HepG2 (cell line): ENCODE results near the gene CAPN8. TPM values are rescaled to one million over a fixed set of nuclear protein-coding genes. Genes with fewer than 3 reads are reported as not detected.

Experiments used
- ATAC-seq: fragments of 200-7000 bp; cut with Tn5 transposase; 3 replicates; pipeline ENCODE4 v1.9.1; 2020; ENCODE audit warnings: mild to moderate bottlenecking, moderate library complexity
- BruUV-seq: library from RNA; stranded (reverse); fragments of 400-500 nt; replicated peaks from 2 replicates; lab custom pipeline; 2021; lab: Mats Ljungman, UMichigan
- CTCF ChIA-PET: fragments of 300-600 bp; formaldehyde crosslinking; extraction: SDS; loops from one replicate; lab custom pipeline; 2021; ENCODE audit warnings: low total read pairs, inconsistent platforms, low intra/inter-chr PET ratio; lab: Yijun Ruan, JAX
- POLR2A ChIA-PET: fragments of 350-600 bp; sonication (Branson Sonifier 250); formaldehyde crosslinking; loops from one replicate; lab custom pipeline; 2020; ENCODE audit warnings: antibody characterized with exemption, inconsistent platforms; lab: Yijun Ruan, JAX
- DNase-seq: peaks from one replicate; pipeline ENCODE4 v3.0.0-alpha.2; 2015; ENCODE audit warnings: low spot score
- FAIRE-seq: peaks from 3 replicates; lab custom pipeline; 2011; peaks lifted over from hg19 to GRCh38; lab: Jason Lieb, UNC
- H2AFZ ChIP-seq: one replicate; pipeline ENCODE4 v1.6.1; 2011; ENCODE audit warnings: low read length, inconsistent platforms
- H3K27ac ChIP-seq: fragments of 300-600 bp; 3 replicates; pipeline ENCODE4 v1.8.0; 2011; ENCODE audit warnings: mixed run types, mild to moderate bottlenecking, mixed read lengths, low read length, inconsistent platforms; ENCODE audit not compliant: insufficient read depth; ENCODE audit errors: extremely low read length
- H3K27me3 ChIP-seq, 2 experiments: fragments of 200-600 bp in 1 of 2; 2 replicates in 1 of 2; 3 replicates in 1 of 2; pipeline versions ENCODE4 v1.6.0 to v1.8.0; 2011; ENCODE audit warnings: low read length in 2 of 2, mild to moderate bottlenecking in 2 of 2, moderate library complexity in 2 of 2, inconsistent platforms in 1 of 2; ENCODE audit not compliant: insufficient read depth in 2 of 2, control insufficient read depth in 1 of 2
- H3K36me3 ChIP-seq, 2 experiments: fragments of 200-600 bp in 1 of 2; replicated peaks in 1 of 2; 2 replicates in 1 of 2; 3 replicates in 1 of 2; pipeline versions ENCODE4 v1.5.1 to v1.8.0; 2011; ENCODE audit warnings: low read length in 2 of 2, inconsistent platforms in 1 of 2; ENCODE audit not compliant: insufficient read depth in 2 of 2, control insufficient read depth in 1 of 2
- H3K4me1 ChIP-seq: 2 replicates; pipeline ENCODE4 v1.5.1; 2012; ENCODE audit warnings: low read length, inconsistent platforms; ENCODE audit not compliant: insufficient read depth
- H3K4me2 ChIP-seq: 2 replicates; pipeline ENCODE4 v1.6.0; 2011; ENCODE audit warnings: low read depth, low read length, inconsistent platforms
- H3K4me3 ChIP-seq, 3 experiments: fragments of 200-600 bp in 1 of 3; sonication (generic), shearing (Covaris generic) in 1 of 3; replicated peaks in 1 of 3; 2 replicates each; pipeline ENCODE4 v1.5.1; 2011 to 2016; ENCODE audit warnings: low read length in 3 of 3, inconsistent platforms in 2 of 3, low read depth in 2 of 3, mild to moderate bottlenecking in 2 of 3, control low read depth in 1 of 3, mixed read lengths in 1 of 3; ENCODE audit not compliant: insufficient read depth in 1 of 3
- H3K79me2 ChIP-seq: one replicate; pipeline ENCODE4 v1.6.1; 2011; ENCODE audit warnings: low read length, inconsistent platforms; ENCODE audit not compliant: insufficient read depth
- H3K9ac ChIP-seq: 2 replicates; pipeline ENCODE4 v1.6.0; 2011; ENCODE audit warnings: mild to moderate bottlenecking, low read depth, low read length, inconsistent platforms; ENCODE audit not compliant: insufficient read depth
- H3K9me3 ChIP-seq: 2 replicates; pipeline ENCODE4 v1.5.1; 2012; ENCODE audit warnings: mild to moderate bottlenecking, low read length
- H4K20me1 ChIP-seq: 2 replicates; pipeline ENCODE4 v1.6.0; 2011; ENCODE audit warnings: inconsistent platforms, mild to moderate bottlenecking, low read length, moderate library complexity; ENCODE audit not compliant: insufficient read depth
- ATM ChIP-seq: fragments of 450-650 bp; IDR thresholded peaks from 2 replicates; pipeline ENCODE4 v1.7.1; 2017; ENCODE audit warnings: mild to moderate bottlenecking, borderline replicate concordance
- CBFB ChIP-seq: sonication (generic); formaldehyde crosslinking; IDR thresholded peaks from 2 replicates; pipeline ENCODE4 v1.4.0; 2020; ENCODE audit warnings: missing genetic modification reagents
- CEBPB ChIP-seq: IDR thresholded peaks from 2 replicates; pipeline ENCODE4 v1.6.1; 2011; ENCODE audit warnings: low read depth, low read length, improper control_type of control experiment, borderline replicate concordance
- FLYWCH1 ChIP-seq: sonication (generic); formaldehyde crosslinking; IDR thresholded peaks from 2 replicates; pipeline ENCODE4 v1.8.1; 2023; ENCODE audit warnings: mild to moderate bottlenecking, missing genetic modification reagents
- FOXP1 ChIP-seq, 2 experiments: fragments of 450-650 bp in 1 of 2; IDR thresholded peaks; 2 replicates each; pipeline ENCODE4 v1.6.1; 2017 to 2018; ENCODE audit warnings: antibody characterized with exemption in 1 of 2
- JUN ChIP-seq: sonication (generic); formaldehyde crosslinking; IDR thresholded peaks from 2 replicates; pipeline ENCODE4 v1.4.0; 2020; ENCODE audit warnings: mild to moderate bottlenecking, missing genetic modification reagents
- PRMT3 ChIP-seq: sonication (generic); formaldehyde crosslinking; IDR thresholded peaks from 2 replicates; pipeline ENCODE4 v1.8.1; 2022; ENCODE audit warnings: low read depth, mild to moderate bottlenecking, moderate library complexity, missing genetic modification reagents, borderline replicate concordance
- SATB2 ChIP-seq: sonication (generic); formaldehyde crosslinking; IDR thresholded peaks from 2 replicates; pipeline ENCODE4 v1.5.0; 2020; ENCODE audit warnings: missing genetic modification reagents
- TCF12 ChIP-seq, 2 experiments: fragments of 450-650 bp in 1 of 2; sonication (generic) in 1 of 2; formaldehyde crosslinking in 1 of 2; IDR thresholded peaks; 2 replicates each; pipeline versions ENCODE4 v1.6.1 to v1.8.0; 2017 to 2022; ENCODE audit warnings: antibody characterized with exemption in 1 of 2, mild to moderate bottlenecking in 1 of 2, missing genetic modification reagents in 1 of 2, moderate library complexity in 1 of 2
- ZNF747 ChIP-seq: sonication (generic); formaldehyde crosslinking; IDR thresholded peaks from 2 replicates; pipeline ENCODE4 v1.8.1; 2023; ENCODE audit warnings: missing genetic modification reagents, mild to moderate bottlenecking, borderline replicate concordance
- WGBS: methylation state at CpG from one replicate; pipeline ENCODE4 v1.1.6; 2017; ENCODE audit warnings: low lambda C conversion rate; 5-methylcytosine and 5-hydroxymethylcytosine counted together
- in situ Hi-C: cut with HindIII; loops from 2 replicates; pipeline ENCODE4 v1.10.0; 2017; ENCODE audit warnings: low pct_unique_long_range_greater_than_20kb; ENCODE audit not compliant: extremely low pct_ligation_motif_present
- intact Hi-C: fragments of 100-400 bp; cut with micrococcal nuclease; formaldehyde crosslinking; loops from one replicate; pipeline ENCODE4 v1.10.0; 2022; ENCODE audit not compliant: unreplicated experiment
- polyA plus RNA-seq, 8 experiments: library from polyadenylated mRNA; depleted of rRNA in 3 of 8; stranded (reverse) in 7 of 8; unstranded in 1 of 8; fragments of >200 nt; fragmentation: Illumina TruSeq in 4 of 8; extraction: Trizol in 4 of 8; gene quantifications; 2 replicates each; pipeline versions ENCODE4 v1.2.1 to v1.2.3, GENCODE V29; 2011 to 2016; ENCODE audit warnings: low read depth in 4 of 8, missing spikeins in 1 of 8, mixed read lengths in 1 of 8; ENCODE audit not compliant: insufficient read depth in 1 of 8
- total RNA-seq, 5 experiments: library from RNA; depleted of rRNA; stranded (reverse); fragments of >200 nt; fragmentation: Illumina TruSeq; extraction: Trizol; gene quantifications; 2 replicates each; pipeline ENCODE4 v1.2.3, GENCODE V29; 2016; ENCODE audit warnings: low read depth in 1 of 5
- TF ChIP-seq, protein P1 (sequence below): IDR thresholded peaks from 2 replicates; pipeline ENCODE4 v1.6.1; 2016; ENCODE audit warnings: low read depth, missing genetic modification reagents, missing compliant biosample characterization
- TF ChIP-seq, protein P2 (sequence below): sonication (generic); formaldehyde crosslinking; conservative IDR thresholded peaks from 2 replicates; pipeline ENCODE4 v1.4.0; 2020; ENCODE audit warnings: missing genetic modification reagents

Gene CAPN8
- total and polyA plus RNA-seq, 2 of the 13 experiments (the other 11 are each of a cell fraction or from before 2014, with no cell fraction given): 0.20 to 0.25 TPM

DNA sequence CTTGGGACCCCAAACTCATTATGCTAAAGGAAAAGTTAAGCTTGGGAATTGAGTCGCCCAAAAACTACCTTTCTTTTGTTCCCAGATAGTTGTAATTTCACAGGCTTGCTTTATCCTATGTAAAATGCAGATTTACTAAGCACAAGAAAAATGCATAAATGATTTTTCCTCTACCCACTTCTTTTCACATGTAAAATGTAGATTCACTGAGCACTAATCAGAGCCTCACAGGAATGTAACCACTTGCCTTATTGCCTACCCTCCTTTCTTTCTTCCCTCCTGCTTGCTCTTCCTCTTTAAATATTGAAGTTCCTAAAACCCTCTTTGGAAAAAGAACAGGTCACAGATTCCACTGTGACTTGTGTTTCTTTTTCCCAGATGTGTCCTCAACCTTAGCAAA lies 18.3 kb downstream of the CAPN8 start:
- Histone ChIP-seq H3K9me3 (no peaks in the 10 kb centered on the region), H4K20me1 (no peaks in the 10 kb centered on the region), H3K36me3 (no peaks in the 10 kb centered on the region), H2AFZ (no peak overlapping the region), H3K4me3 (no peak overlapping the region), H3K4me2 (no peak overlapping the region), H3K27me3 (peaks cover 0 to 16% of the 10 kb centered on the region in 2 experiments; a peak in 2 of 5 replicates), H3K27ac (no peak overlapping the region), H3K79me2 (no peaks in the 10 kb centered on the region), H3K4me1 (no peaks in the 10 kb centered on the region), H3K9ac (no peak overlapping the region)
- TF ChIP-seq SATB2 (no peak), CEBPB (no peak), ATM (no peak), ZNF747 (CRISPR knock-in tag) (no peak), FOXP1 (IDR thresholded peaks at IDR 0.05) (no peak), FOXP1 (CRISPR knock-in tag; IDR thresholded peaks at IDR 0.05) (no peak), JUN (no peak), TCF12 (IDR thresholded peaks at IDR 0.05) (no peak), TCF12 (CRISPR knock-in tag; IDR thresholded peaks at IDR 0.05) (no peak), PRMT3 (no peak), FLYWCH1 (no peak)
- CTCF ChIA-PET: no interaction called here
- POLR2A ChIA-PET: no interaction called here
- no peak for DNase-seq
- in situ Hi-C loops: no loop called here
- no peak for ATAC-seq
- no peak for FAIRE-seq
- WGBS: 0% methylated on average over 1 of the region's 1 CpG
- intact Hi-C loops: no loop called here
- BruUV-seq: no TSS peak

DNA sequence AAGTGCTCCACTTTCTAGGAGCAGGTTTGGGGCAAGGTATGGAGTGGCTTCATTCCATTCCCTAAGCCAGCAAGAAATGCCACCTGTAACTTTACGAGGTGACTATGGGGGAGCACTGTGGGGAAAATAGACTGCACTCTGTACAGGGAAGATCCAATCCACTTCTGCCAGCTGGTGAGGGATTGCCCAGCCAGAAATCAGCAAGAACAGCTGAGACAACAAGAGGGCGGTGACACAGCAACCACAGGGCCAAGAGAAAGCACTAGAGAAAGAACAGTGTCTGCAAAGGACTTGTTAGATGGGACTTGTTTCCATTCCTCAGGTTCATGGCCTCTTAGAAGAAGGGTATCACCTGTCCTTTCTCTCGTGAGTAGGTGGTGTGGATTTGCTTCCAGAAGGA lies 19.6 kb downstream of the CAPN8 start:
- BruUV-seq: no TSS peak
- H3K36me3 ChIP-seq: no peaks in the 10 kb centered on the region
- intact Hi-C loops: no loop called here
- no peak overlapping the region for H3K27ac ChIP-seq
- 5% methylated on average over 3 of the region's 3 CpGs for WGBS
- H3K79me2 ChIP-seq: no peaks in the 10 kb centered on the region
- H3K4me2 ChIP-seq: no peak overlapping the region
- POLR2A ChIA-PET: no interaction called here
- no peak for DNase-seq
- no peak overlapping the region for H3K9ac ChIP-seq
- H3K4me3 ChIP-seq: no peak overlapping the region
- no peak for ATAC-seq
- CTCF ChIA-PET: no interaction called here
- no peak overlapping the region for H2AFZ ChIP-seq
- H3K4me1 ChIP-seq: no peaks in the 10 kb centered on the region
- FAIRE-seq: no peak
- H4K20me1 ChIP-seq: no peaks in the 10 kb centered on the region
- in situ Hi-C loops: no loop called here
- peaks cover 0 to 24% of the 10 kb centered on the region in 2 experiments; a peak in 2 of 5 replicates for H3K27me3 ChIP-seq
- no peaks in the 10 kb centered on the region for H3K9me3 ChIP-seq
- TF ChIP-seq, protein P1, sequence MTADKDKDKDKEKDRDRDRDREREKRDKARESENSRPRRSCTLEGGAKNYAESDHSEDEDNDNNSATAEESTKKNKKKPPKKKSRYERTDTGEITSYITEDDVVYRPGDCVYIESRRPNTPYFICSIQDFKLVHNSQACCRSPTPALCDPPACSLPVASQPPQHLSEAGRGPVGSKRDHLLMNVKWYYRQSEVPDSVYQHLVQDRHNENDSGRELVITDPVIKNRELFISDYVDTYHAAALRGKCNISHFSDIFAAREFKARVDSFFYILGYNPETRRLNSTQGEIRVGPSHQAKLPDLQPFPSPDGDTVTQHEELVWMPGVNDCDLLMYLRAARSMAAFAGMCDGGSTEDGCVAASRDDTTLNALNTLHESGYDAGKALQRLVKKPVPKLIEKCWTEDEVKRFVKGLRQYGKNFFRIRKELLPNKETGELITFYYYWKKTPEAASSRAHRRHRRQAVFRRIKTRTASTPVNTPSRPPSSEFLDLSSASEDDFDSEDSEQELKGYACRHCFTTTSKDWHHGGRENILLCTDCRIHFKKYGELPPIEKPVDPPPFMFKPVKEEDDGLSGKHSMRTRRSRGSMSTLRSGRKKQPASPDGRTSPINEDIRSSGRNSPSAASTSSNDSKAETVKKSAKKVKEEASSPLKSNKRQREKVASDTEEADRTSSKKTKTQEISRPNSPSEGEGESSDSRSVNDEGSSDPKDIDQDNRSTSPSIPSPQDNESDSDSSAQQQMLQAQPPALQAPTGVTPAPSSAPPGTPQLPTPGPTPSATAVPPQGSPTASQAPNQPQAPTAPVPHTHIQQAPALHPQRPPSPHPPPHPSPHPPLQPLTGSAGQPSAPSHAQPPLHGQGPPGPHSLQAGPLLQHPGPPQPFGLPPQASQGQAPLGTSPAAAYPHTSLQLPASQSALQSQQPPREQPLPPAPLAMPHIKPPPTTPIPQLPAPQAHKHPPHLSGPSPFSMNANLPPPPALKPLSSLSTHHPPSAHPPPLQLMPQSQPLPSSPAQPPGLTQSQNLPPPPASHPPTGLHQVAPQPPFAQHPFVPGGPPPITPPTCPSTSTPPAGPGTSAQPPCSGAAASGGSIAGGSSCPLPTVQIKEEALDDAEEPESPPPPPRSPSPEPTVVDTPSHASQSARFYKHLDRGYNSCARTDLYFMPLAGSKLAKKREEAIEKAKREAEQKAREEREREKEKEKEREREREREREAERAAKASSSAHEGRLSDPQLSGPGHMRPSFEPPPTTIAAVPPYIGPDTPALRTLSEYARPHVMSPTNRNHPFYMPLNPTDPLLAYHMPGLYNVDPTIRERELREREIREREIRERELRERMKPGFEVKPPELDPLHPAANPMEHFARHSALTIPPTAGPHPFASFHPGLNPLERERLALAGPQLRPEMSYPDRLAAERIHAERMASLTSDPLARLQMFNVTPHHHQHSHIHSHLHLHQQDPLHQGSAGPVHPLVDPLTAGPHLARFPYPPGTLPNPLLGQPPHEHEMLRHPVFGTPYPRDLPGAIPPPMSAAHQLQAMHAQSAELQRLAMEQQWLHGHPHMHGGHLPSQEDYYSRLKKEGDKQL: no peak
- TF ChIP-seq, protein P2, sequence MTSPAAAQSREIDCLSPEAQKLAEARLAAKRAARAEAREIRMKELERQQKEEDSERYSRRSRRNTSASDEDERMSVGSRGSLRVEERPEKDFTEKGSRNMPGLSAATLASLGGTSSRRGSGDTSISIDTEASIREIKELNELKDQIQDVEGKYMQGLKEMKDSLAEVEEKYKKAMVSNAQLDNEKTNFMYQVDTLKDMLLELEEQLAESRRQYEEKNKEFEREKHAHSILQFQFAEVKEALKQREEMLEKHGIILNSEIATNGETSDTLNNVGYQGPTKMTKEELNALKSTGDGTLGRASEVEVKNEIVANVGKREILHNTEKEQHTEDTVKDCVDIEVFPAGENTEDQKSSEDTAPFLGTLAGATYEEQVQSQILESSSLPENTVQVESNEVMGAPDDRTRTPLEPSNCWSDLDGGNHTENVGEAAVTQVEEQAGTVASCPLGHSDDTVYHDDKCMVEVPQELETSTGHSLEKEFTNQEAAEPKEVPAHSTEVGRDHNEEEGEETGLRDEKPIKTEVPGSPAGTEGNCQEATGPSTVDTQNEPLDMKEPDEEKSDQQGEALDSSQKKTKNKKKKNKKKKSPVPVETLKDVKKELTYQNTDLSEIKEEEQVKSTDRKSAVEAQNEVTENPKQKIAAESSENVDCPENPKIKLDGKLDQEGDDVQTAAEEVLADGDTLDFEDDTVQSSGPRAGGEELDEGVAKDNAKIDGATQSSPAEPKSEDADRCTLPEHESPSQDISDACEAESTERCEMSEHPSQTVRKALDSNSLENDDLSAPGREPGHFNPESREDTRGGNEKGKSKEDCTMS (CRISPR knock-in tag): no peak
- TF ChIP-seq CBFB (CRISPR knock-in tag): no peak
